ENCODE results near the gene TPP2.

- TF ChIP-seq, protein P1, sequence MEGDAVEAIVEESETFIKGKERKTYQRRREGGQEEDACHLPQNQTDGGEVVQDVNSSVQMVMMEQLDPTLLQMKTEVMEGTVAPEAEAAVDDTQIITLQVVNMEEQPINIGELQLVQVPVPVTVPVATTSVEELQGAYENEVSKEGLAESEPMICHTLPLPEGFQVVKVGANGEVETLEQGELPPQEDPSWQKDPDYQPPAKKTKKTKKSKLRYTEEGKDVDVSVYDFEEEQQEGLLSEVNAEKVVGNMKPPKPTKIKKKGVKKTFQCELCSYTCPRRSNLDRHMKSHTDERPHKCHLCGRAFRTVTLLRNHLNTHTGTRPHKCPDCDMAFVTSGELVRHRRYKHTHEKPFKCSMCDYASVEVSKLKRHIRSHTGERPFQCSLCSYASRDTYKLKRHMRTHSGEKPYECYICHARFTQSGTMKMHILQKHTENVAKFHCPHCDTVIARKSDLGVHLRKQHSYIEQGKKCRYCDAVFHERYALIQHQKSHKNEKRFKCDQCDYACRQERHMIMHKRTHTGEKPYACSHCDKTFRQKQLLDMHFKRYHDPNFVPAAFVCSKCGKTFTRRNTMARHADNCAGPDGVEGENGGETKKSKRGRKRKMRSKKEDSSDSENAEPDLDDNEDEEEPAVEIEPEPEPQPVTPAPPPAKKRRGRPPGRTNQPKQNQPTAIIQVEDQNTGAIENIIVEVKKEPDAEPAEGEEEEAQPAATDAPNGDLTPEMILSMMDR (IDR thresholded peaks at IDR 0.05 in 8 of 11, conservative IDR thresholded peaks at IDR 0.05 in 3 of 11), result peak in 4 of 11 experiments; percentile 8 to 27 (median 22)
- TF ChIP-seq POLR2A (IDR thresholded peaks at IDR 0.05) (no peak), POLR2AphosphoS5 (IDR thresholded peaks at IDR 0.05) (no peak)
Observed at GRCh38 chr13:102657630-102658029, 60.8 kb downstream of the TPP2 start.
